ENCODE data around the gene PRKG2. TPM values are rescaled to one million over a fixed set of nuclear protein-coding genes. Genes with fewer than 3 reads are reported as not detected.

PRKG2 gene
- total and polyA plus RNA-seq, 10 of the 15 experiments (the other 5 are each of a cell fraction or from before 2014, with no cell fraction given): not detected

DNA sequence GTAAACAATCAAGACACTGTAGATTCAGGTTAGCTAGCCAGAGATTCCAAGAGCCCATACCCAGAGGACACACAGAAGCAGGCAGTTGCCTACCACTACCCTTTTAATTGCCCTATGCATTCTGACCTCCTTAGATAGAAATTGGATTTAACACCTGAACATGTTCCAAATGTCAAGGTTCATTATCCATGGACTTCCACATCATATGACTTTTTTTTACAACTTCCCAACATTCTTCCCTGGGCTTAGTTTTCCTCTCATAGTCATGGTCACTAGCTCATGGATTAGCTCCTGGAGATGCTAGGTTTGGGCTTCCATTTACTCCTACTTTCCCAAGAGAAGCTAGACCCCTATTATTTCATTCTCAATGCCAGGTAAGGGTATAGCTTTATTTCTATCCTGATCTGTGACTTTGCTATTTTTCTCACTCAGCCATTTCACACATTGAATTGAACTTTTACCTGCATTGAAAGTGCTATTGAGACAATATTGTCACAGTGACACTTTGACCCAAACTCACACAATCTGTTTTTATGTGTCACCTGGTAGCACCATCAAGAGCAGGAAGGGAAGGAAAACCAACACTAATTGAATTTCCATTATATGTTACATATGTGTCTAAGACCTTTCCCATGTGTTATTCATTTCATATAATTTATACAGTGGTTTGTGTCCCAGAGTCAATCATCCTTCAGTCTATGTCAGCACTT, 44.0 kb upstream of the PRKG2 start:
- Histone ChIP-seq H3K9me3 (replicated peaks; ENCODE audit: control insufficient read depth, insufficient read depth, low read length) (no peaks in the 10 kb centered on the region), H3K36me3 (ENCODE audit: control insufficient read depth in 2 of 2, insufficient read depth in 2 of 2, low read length in 1 of 2) (no peaks in the 10 kb centered on the region), H2AFZ (ENCODE audit: control insufficient read depth, low read depth, low read length) (no peak overlapping the region), H3K27ac (ENCODE audit: control insufficient read depth, insufficient read depth) (no peak overlapping the region), H4K20me1 (ENCODE audit: control insufficient read depth, insufficient read depth) (no peaks in the 10 kb centered on the region), H3K9ac (ENCODE audit: control insufficient read depth, insufficient read depth, low read length) (no peak overlapping the region), H3K79me2 (ENCODE audit: control insufficient read depth, insufficient read depth, low read length) (no peaks in the 10 kb centered on the region), H3K4me2 (ENCODE audit: control insufficient read depth, insufficient read depth) (no peak overlapping the region), H3K4me3 (no peak overlapping the region), H3K4me1 (ENCODE audit: control insufficient read depth, insufficient read depth, low read length) (no peaks in the 10 kb centered on the region), H3K27me3 (replicated peaks in 1 of 2; ENCODE audit: control insufficient read depth in 2 of 2, insufficient read depth in 2 of 2, low read length in 1 of 2) (no peaks in the 10 kb centered on the region)
- ChIA-PET POLR2A (no interaction called here), RAD21 (ENCODE audit: unreplicated experiment) (no interaction called here), SMC1A (ENCODE audit: uncharacterized antibody, unreplicated experiment) (interaction anchor here (1.6 to 4.5 kb wide), 3 partner anchors 188 to 896 kb away, joined by 3 to 15 read pairs (median 5); no protein-coding TSS in a partner anchor), CTCF (interaction anchor here (0.6 to 5.9 kb wide), 3 partner anchors 9 to 189 kb away, joined by 3 to 36 read pairs (median 13); no protein-coding TSS in a partner anchor)
- ATAC-seq: no peak
- BruUV-seq (replicated peaks): no TSS peak
- intact Hi-C loops (cut with micrococcal nuclease; ENCODE audit: unreplicated experiment): no loop called here
- FAIRE-seq: no peak
- in situ Hi-C loops (cut with MboI): no loop called here
- no peak for DNase-seq (ENCODE audit: low read depth, low spot score)
- TF ChIP-seq STAT3 (IDR thresholded peaks at IDR 0.05; ENCODE audit: low read depth, low read length): no peak

DNA sequence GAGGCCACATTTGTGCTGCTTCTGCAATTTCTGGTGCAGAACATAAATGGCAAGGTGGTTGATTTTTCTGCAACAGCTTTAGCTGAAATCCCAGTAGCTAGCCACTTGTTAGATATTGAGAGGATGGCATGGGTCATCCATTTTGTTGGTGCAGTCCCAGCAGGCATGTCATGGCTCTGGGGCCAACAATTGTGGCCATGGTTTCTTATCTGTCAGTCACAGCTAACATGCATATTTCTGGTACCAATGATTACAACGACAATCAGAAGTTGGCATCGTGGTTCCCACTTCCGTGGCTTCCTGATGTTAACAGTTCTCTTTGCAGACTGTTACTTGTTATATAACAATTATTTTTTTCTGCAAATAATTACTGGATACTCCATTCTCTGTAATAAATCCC, 42.8 kb upstream of the PRKG2 start:
- in situ Hi-C loops (cut with MboI): no loop called here
- H3K4me1 ChIP-seq (ENCODE audit: control insufficient read depth, insufficient read depth, low read length): no peaks in the 10 kb centered on the region
- no peaks in the 10 kb centered on the region for H3K79me2 ChIP-seq (ENCODE audit: control insufficient read depth, insufficient read depth, low read length)
- no peak overlapping the region for H3K9ac ChIP-seq (ENCODE audit: control insufficient read depth, insufficient read depth, low read length)
- H2AFZ ChIP-seq (ENCODE audit: control insufficient read depth, low read depth, low read length): no peak overlapping the region
- H3K36me3 ChIP-seq (ENCODE audit: control insufficient read depth in 2 of 2, insufficient read depth in 2 of 2, low read length in 1 of 2): no peaks in the 10 kb centered on the region
- no peaks in the 10 kb centered on the region for H3K27me3 ChIP-seq (replicated peaks in 1 of 2; ENCODE audit: control insufficient read depth in 2 of 2, insufficient read depth in 2 of 2, low read length in 1 of 2)
- H3K9me3 ChIP-seq (replicated peaks; ENCODE audit: control insufficient read depth, insufficient read depth, low read length): no peaks in the 10 kb centered on the region
- RAD21 ChIA-PET (ENCODE audit: unreplicated experiment): no interaction called here
- CTCF ChIA-PET: interaction anchor here (5.9 kb wide), 1 partner anchor 188 kb away, joined by 36 read pairs; no protein-coding TSS in a partner anchor
- SMC1A ChIA-PET (ENCODE audit: uncharacterized antibody, unreplicated experiment): interaction anchor here (4.5 kb wide), 1 partner anchor 187 kb away, joined by 15 read pairs; no protein-coding TSS in a partner anchor
- no TSS peak for BruUV-seq (replicated peaks)
- H3K27ac ChIP-seq (ENCODE audit: control insufficient read depth, insufficient read depth): no peak overlapping the region
- intact Hi-C loops (cut with micrococcal nuclease; ENCODE audit: unreplicated experiment): no loop called here
- no peak overlapping the region for H3K4me2 ChIP-seq (ENCODE audit: control insufficient read depth, insufficient read depth)
- POLR2A ChIA-PET: no interaction called here
- ATAC-seq: no peak
- no peak for FAIRE-seq
- no peaks in the 10 kb centered on the region for H4K20me1 ChIP-seq (ENCODE audit: control insufficient read depth, insufficient read depth)
- H3K4me3 ChIP-seq: no peak overlapping the region
- no peak for DNase-seq (ENCODE audit: low read depth, low spot score)
- WGBS (ENCODE audit: insufficient coverage, insufficient replicate concordance, low lambda C conversion rate, missing lambda C conversion rate): 3% methylated on average over 3 of the region's 3 CpGs
- TF ChIP-seq, protein P1, sequence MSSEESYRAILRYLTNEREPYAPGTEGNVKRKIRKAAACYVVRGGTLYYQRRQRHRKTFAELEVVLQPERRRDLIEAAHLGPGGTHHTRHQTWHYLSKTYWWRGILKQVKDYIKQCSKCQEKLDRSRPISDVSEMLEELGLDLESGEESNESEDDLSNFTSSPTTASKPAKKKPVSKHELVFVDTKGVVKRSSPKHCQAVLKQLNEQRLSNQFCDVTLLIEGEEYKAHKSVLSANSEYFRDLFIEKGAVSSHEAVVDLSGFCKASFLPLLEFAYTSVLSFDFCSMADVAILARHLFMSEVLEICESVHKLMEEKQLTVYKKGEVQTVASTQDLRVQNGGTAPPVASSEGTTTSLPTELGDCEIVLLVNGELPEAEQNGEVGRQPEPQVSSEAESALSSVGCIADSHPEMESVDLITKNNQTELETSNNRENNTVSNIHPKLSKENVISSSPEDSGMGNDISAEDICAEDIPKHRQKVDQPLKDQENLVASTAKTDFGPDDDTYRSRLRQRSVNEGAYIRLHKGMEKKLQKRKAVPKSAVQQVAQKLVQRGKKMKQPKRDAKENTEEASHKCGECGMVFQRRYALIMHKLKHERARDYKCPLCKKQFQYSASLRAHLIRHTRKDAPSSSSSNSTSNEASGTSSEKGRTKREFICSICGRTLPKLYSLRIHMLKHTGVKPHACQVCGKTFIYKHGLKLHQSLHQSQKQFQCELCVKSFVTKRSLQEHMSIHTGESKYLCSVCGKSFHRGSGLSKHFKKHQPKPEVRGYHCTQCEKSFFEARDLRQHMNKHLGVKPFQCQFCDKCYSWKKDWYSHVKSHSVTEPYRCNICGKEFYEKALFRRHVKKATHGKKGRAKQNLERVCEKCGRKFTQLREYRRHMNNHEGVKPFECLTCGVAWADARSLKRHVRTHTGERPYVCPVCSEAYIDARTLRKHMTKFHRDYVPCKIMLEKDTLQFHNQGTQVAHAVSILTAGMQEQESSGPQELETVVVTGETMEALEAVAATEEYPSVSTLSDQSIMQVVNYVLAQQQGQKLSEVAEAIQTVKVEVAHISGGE (CRISPR knock-in tag; IDR thresholded peaks at IDR 0.05): no peak
- no peak for TF ChIP-seq CEBPB (IDR thresholded peaks at IDR 0.05; ENCODE audit: borderline replicate concordance in 1 of 2, low read depth in 2 of 2, low read length in 2 of 2)
- no peak for TF ChIP-seq MYC (IDR thresholded peaks at IDR 0.05; ENCODE audit: insufficient read depth, insufficient read length, insufficient replicate concordance, low read length, severe bottlenecking)
- TF ChIP-seq NR2C2 (IDR thresholded peaks at IDR 0.05; ENCODE audit: borderline replicate concordance, control insufficient read depth, insufficient read length, low read depth): no peak
- TF ChIP-seq TARDBP (IDR thresholded peaks at IDR 0.05; ENCODE audit: borderline replicate concordance): no peak
- TF ChIP-seq, protein P2, sequence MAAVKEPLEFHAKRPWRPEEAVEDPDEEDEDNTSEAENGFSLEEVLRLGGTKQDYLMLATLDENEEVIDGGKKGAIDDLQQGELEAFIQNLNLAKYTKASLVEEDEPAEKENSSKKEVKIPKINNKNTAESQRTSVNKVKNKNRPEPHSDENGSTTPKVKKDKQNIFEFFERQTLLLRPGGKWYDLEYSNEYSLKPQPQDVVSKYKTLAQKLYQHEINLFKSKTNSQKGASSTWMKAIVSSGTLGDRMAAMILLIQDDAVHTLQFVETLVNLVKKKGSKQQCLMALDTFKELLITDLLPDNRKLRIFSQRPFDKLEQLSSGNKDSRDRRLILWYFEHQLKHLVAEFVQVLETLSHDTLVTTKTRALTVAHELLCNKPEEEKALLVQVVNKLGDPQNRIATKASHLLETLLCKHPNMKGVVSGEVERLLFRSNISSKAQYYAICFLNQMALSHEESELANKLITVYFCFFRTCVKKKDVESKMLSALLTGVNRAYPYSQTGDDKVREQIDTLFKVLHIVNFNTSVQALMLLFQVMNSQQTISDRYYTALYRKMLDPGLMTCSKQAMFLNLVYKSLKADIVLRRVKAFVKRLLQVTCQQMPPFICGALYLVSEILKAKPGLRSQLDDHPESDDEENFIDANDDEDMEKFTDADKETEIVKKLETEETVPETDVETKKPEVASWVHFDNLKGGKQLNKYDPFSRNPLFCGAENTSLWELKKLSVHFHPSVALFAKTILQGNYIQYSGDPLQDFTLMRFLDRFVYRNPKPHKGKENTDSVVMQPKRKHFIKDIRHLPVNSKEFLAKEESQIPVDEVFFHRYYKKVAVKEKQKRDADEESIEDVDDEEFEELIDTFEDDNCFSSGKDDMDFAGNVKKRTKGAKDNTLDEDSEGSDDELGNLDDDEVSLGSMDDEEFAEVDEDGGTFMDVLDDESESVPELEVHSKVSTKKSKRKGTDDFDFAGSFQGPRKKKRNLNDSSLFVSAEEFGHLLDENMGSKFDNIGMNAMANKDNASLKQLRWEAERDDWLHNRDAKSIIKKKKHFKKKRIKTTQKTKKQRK (IDR thresholded peaks at IDR 0.05; ENCODE audit: low read depth, low read length): no peak
- TF ChIP-seq HDAC6 (IDR thresholded peaks at IDR 0.05; ENCODE audit: unreplicated experiment): no peak
- no peak for TF ChIP-seq NFYA (IDR thresholded peaks at IDR 0.05; ENCODE audit: borderline replicate concordance, low read depth, low read length)
- no peak for TF ChIP-seq NBN (IDR thresholded peaks at IDR 0.05)
